ENCODE results near the gene TMEM221.

The TMEM221 gene

DNA sequence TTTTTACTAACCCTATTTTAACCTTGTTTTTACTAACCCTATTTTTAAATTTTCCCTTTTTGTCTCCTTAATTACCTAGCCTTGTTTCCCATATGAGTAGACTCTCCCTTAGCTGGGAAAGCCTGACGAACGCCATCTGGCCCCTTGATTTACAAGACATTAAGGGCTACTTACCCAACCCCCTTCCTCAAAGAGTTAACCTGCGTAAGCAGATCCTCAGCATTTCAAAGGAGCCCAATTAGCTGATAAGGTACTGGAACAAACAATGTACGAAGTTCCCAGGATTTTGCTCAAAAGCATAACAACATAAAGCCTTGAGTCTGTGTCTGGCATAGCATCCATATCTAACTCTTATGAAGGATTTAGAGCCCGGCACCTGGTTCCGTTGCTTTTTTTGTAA, 33.3 kb downstream of the TMEM221 start:
- DNase-seq = no peak
- TF ChIP-seq CTCF (IDR thresholded peaks at IDR 0.05) = no peak
- Histone ChIP-seq H3K27ac (no peak overlapping the region), H3K36me3 (no peaks in the 10 kb centered on the region), H3K4me3 (no peak overlapping the region), H3K4me1 (peaks cover 0 to 7% (median under 1%) of the 10 kb centered on the region in 4 donors), H3K27me3 (peaks cover 0 to 8% of the 10 kb centered on the region in 2 donors), H3K9me3 (no peaks in the 10 kb centered on the region)
- intact Hi-C loops (cut with DNase I; ENCODE audit: low total_unique reads) = no loop called here

- H3K27ac ChIP-seq = no peak overlapping the region
- H3K9me3 ChIP-seq = no peaks in the 10 kb centered on the region
- no peak overlapping the region for H3K4me3 ChIP-seq
- TF ChIP-seq CTCF (IDR thresholded peaks at IDR 0.05) = no peak
- intact Hi-C loops (cut with DNase I; ENCODE audit: low total_unique reads) = no loop called here
- peaks cover 0 to 8% of the 10 kb centered on the region in 2 donors for H3K27me3 ChIP-seq
- DNase-seq = no peak
- peaks cover 0 to 3% (median 0%) of the 10 kb centered on the region in 4 donors for H3K4me1 ChIP-seq
- no peaks in the 10 kb centered on the region for H3K36me3 ChIP-seq
Observed at GRCh38 chr19:17414097-17414496, 34.4 kb downstream of the TMEM221 start.

DNA sequence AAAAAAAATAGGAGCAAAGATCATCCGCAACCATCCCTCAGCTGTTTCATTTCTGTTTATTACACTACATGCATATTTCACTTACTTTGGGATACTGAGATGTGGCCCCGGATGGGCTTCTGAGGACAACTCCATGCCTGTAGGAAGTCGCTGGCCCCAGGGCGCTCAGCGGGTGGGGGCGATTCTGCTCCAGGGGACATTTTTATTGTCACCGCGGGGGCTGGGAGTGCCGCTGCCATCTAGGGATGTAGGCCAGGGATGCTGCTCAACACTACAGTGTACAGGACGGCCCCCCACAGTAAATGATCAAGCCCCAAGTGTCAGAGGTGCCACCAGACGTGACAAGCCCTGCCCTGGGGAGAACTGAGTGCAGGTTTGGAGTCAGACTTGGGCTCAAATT, 36.7 kb downstream of the TMEM221 start:
- no peak for TF ChIP-seq CTCF (IDR thresholded peaks at IDR 0.05)
- no peaks in the 10 kb centered on the region for H3K36me3 ChIP-seq
- H3K4me3 ChIP-seq = no peak overlapping the region
- H3K9me3 ChIP-seq = no peaks in the 10 kb centered on the region
- no peak overlapping the region for H3K27ac ChIP-seq
- H3K4me1 ChIP-seq = peaks cover 0 to 3% (median 0%) of the 10 kb centered on the region in 4 donors
- intact Hi-C loops (cut with DNase I; ENCODE audit: low total_unique reads) = no loop called here
- peaks cover 0 to 8% of the 10 kb centered on the region in 2 donors for H3K27me3 ChIP-seq
- no peak for DNase-seq

DNA sequence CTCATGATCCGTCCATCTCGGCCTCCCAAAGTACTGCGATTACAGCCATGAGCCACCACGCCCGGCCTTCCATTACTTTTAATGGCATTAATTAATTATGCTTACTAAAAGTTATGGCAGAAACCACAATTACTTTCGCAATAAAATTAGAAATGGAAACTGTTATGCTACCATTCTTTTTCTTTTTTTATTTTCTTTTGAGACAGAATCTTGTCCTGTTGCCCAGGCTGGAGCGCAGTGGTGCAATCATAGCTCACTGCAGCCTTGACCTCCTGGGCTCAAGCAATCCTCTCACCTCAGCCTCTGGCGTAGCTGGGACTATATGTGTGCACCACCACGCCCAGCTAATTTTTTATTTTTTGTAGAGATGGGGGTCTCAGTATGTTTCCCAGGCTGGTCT, 38.5 kb downstream of the TMEM221 start:
- no peak for TF ChIP-seq CTCF (IDR thresholded peaks at IDR 0.05)
- DNase-seq = no peak
- Histone ChIP-seq H3K9me3 (no peaks in the 10 kb centered on the region), H3K27ac (no peak overlapping the region), H3K36me3 (no peaks in the 10 kb centered on the region), H3K27me3 (peaks cover 0 to 8% of the 10 kb centered on the region in 2 donors), H3K4me1 (peaks cover 0 to 9% (median 0%) of the 10 kb centered on the region in 4 donors), H3K4me3 (no peak overlapping the region)
- intact Hi-C loops (cut with DNase I; ENCODE audit: low total_unique reads) = no loop called here

DNA sequence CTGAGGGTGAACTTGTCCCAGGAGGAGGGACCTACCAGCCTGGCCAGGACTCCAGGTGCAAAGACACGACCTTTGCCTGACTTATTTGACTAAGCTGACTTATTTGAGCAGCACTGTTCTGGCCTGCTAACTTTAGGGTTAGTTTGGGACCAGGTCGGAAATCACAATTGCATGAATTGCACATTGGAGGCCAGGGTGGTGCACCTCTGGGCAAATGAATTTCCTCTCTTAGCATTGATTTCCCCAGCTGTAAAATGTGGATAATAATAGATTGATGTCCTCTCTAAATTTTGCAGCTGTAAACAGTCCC, 41.6 kb downstream of the TMEM221 start:
- Histone ChIP-seq H3K9me3 (no peaks in the 10 kb centered on the region), H3K4me3 (peak overlapping the region; percentile 29 to 41), H3K36me3 (no peaks in the 10 kb centered on the region), H3K4me1 (peaks cover 0 to 9% (median 0%) of the 10 kb centered on the region in 4 donors), H3K27ac (no peak overlapping the region), H3K27me3 (peaks cover 0 to 9% of the 10 kb centered on the region in 2 donors)
- no peak for DNase-seq
- TF ChIP-seq CTCF (IDR thresholded peaks at IDR 0.05) = no peak
- intact Hi-C loops (cut with DNase I; ENCODE audit: low total_unique reads) = no loop called here

All from tibial artery (tissue), 4 donors.